Central memory CD4-positive, alpha-beta T cell (primary cell): ENCODE data around the gene SOBP.
A peak's percentile ranks its signal among the peaks of the same experiment; 100 is the strongest.

Experiments used
- DNase-seq: peaks from one replicate; pipeline ENCODE4 v3.0.0; 2022

The SOBP gene

DNA sequence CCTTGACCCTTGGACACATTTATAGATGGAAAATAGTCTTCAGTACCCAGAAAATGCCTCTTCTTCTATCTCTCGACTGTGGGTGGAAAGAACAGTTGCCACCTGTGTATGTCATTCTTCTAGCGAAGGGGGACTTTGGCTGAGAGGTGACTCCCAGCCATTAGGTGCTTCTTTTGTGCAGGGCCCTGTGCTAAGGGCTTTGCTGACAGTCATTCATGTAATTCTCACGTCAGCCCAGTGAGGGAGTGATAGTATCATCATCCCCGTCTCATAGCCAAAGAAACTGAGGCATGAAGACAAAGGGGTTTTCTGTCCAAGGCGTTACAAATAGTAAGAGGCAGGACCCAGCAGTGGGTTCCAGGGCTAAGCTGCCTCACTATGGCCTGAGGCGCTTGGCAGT lies 173.4 kb downstream of the SOBP start:
- no peak for DNase-seq

DNA sequence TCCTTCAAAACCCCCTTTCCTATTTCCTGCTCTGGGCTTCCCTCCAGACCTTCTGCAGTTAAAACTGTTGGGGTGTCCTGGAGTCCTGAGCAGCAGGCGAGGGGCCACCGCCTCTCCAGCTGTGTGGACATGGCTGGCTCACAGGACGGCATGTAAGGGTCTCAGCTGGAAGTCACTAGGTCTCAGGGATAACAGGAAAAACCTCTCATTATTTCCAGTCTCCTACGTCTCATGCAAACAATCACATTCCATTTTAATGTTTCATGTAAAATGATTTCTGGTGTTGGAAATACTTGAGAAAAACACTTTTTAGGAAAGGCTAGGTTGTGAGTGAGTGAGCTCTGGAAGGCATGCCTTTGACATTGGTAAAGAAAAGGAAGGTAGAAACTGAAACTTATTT lies 175.5 kb downstream of the SOBP start:
- no peak for DNase-seq

DNA sequence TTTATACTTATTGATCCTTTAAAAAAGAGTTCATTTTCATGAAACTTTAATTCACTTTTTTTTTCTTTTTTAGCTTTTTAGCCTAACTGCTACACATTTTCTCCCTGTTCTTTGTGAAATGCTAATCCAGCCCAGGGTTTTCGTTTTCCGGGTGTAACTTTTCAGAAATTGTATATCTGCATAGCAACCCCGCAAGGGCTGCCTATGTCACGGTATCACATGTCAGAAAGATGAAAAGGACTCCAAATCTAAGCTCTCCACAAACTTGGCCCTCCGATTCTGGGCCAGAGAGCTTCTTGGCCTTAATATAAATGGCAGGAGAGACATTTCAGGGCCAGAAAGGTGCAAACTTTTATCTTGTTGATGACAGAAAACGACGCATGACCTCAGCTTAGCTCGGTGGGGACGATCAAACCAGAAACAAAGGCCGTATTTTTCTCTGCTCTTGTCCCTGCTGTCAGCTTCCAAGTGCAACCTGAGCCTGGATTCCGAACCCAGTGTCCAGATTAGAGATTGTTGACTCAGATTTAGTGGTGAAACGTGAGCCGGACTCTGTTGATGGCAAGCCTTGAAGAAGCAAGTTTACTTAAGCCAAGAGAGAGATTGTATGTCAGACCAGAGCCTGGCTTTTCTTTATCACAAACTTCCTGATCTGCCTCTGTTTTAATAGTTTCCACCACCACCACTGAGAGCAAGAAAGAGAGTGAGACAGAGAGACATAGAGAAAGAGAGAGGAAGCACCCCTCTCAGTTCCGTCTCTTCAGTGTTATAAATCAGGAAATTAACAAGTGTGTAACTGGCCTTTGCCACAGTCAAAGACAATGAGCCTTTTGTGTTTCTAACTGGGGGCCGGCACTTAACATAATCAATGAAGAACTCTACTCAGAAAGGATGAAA lies 176.4 kb downstream of the SOBP start:
- DNase-seq: no peak

DNA sequence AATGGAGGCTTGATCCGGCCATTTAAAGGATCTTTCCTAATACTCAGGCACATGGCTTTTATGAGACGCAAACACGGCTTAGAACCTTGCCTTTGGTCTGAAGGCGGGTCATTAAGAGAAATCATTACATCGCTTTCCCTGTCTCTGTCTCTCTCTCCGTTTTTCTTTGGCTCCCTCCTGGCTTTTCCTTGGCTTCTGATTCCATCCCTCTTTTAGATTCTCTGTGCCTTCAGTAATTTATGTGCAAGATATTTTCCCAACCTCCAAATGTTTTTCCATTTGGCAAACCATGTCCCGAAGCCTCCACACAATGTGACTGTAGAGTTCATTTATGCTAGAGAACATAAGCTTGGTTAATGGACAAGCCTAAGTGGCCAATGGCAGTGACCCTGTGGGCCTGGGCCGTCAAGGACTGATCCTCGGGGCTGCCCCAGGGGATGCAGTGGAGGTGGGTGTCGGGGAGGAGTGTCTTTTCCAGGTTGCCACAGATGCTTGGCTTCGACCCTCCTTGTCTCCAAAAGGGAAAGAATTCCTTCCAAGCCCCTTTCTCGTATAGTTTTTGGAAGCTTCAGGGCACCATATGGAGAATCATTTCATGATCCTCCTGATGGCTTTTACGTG lies 177.2 kb downstream of the SOBP start:
- no peak for DNase-seq

DNA sequence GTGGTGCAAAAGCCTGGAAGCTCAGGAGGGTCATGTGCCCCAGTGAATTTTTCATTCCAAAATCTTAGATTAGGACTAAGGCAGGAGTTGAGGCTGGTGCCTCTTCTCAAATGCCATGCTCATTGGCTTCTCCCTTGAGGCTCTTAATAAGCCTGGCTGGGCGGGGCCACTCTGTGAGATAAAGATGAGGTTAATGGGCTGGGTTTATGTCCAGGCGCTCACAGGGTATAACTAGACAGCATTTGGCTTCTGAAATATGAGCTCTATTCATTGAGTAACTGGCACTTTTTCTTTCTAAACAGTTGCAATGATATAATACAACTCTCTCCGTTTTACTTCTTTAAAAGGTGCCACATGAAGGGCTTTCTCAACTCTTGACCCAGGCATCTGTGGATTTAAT lies 177.9 kb downstream of the SOBP start:
- DNase-seq: no peak

DNA sequence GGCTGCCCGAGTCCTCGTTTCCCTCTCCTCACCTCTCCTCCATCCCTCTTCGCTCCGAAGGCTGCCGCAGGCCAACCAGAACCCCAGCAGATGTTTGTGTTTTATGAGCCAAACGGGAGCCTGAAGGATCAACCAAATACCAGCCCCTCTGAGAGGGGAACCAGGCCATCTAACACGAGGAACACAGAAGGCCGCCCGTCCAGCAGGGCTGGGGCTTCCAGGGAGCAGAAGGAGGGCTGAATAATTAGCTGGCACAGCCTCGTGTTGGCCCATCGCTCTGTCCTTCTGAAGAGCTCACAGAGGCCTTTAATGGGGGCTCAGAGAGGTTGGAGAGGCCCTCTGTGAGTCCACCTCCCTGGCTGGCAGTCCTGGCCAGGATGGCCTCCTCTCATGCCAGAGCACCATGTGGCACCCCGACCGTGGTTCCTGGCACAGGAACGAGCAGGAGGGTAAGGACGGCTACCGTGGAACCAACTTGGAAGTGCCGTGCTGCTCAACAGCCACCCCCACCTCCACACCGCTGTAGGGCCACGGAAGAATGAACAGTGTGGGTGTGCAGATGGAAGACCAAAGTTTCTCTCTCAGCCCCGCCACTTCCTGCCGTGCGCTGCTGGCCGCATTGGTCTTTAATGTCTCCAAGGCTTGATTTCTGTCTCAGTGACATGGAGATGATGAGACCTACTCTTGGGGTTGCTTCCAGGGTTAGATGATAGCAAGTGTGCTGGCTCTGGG lies 179.0 kb downstream of the SOBP start:
- DNase-seq: peak; percentile 5

DNA sequence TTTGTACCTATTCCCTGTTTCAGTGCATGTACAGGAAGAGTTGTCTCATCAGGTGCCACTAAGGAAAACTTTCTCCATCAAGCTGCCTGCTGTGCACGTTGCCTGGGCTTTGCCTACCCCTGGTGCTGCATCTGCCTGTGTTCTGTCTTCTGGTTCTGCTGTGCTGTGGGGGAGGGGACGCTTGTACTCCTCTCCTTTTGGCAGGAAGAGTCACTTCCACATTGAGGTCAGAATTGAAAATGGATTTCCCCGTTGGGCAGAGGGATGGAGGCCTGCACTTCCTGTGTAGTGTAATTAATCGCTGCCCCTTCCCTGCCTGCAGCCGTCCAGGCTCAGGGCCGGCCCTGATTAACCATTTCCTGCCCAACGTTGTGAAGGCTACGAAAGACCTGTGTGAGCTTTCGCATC lies 180.9 kb downstream of the SOBP start:
- no peak for DNase-seq

DNA sequence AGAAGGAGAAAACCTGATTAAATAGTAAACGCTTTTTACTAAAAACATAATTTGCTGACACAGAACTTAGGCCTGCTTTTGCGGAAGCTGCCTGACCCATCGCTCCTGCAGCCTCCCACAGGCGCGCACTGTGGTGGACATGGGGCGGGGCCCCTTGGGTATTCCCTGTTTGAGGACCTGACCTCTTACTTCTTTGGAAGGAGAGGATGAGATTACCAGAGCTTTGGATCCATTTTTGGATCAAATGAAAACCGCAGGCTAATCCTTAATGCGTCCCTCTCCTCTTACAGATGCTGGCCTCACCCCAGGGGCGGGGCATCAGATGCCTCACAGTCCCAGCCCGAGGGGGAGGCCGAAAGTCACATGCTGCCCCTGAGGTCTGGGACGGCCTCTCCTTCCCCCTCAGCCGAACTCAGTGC lies 183.2 kb downstream of the SOBP start:
- DNase-seq: no peak

DNA sequence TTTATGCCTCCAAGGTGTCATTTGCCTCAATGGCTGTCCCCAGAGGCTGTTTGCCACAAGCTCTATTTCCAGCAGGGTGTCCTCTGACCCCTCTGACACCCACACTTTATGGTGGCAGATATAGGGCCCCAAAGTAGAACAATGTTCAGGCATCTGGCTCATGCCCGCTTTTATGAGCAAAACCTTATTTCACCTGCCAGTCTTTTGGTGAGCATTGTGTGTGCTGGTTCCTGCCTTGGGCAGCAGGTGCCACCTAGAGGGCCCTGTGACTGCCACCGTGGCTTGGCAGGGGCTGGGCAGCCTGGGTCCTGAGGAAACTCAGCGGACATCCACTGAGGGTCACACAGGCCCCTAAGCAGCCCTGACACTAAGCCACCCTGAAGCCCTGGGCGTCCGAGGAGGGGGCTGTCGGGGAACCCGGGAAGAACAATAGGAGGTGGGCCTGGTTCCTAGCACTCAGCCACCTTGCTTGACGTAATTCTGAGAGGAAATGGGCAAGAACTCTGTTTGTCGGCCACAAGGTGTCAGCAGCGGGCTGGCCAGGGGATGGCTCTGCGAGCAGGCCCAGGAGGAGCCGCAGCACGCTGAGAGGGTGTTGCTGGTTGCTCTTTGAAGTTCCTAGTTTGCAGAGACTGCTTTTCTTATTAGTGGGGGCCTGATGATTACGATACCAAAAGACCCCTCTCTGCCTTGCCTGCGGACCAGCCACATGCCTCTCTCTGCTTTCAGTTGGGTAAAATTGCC lies 185.2 kb downstream of the SOBP start:
- peak; percentile 80 for DNase-seq

DNA sequence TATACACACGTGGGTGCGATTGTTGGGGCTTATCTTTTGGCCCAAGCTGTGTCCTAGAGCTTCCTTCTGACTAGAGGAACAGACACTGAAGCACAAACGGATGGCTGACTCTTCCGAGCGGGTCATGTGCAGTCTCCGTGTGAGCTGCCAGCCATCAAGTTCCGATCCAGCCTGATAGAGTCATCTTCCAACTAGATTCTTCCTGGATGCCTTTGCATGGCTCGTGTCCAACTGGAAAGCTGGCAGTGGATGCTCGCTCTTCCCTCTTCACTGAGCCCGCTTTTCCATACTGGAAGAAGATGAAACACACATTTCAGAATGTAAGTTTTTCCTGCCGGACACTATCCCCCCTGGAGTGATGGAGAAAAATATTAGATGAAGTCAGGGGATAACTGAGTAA lies 186.1 kb downstream of the SOBP start:
- DNase-seq: no peak

DNA sequence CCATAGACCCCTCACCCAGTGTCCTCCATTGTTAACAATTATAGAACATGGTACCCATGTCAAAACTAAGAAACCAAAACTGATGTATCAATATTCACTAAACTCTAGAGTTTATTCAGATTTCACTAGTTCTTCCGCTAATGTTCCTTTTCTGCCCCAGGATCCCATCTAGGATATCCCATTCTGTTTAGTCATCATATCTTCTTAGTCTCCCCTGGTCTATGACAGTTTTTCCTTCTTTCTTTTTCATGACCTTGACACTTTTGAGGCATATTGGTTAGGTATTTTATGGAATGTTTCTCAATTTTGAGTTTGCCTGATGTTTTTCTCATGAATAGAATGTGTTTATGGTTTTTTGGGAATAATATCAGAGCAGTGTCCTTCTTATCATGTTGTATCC lies 187.5 kb downstream of the SOBP start:
- DNase-seq: no peak

DNA sequence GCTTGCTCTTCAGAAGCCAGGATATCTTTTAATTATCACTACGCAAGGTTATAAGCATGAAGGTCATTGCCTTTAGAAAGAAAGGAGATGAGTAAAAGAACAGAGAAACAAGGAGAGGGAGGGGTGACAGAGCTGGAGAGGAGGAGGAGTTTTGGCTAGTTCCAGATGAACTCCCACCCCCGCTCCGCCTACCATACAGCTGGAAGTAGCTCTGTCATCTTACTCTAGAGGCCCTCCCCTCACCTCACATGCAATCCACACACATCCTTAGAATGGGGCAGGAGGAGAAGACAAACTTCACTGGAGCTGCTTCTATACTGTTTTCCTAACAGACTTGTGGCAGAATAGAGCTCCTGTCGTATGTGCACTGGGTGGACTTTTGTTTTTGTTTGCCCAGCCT lies 189.5 kb downstream of the SOBP start:
- no peak for DNase-seq

DNA sequence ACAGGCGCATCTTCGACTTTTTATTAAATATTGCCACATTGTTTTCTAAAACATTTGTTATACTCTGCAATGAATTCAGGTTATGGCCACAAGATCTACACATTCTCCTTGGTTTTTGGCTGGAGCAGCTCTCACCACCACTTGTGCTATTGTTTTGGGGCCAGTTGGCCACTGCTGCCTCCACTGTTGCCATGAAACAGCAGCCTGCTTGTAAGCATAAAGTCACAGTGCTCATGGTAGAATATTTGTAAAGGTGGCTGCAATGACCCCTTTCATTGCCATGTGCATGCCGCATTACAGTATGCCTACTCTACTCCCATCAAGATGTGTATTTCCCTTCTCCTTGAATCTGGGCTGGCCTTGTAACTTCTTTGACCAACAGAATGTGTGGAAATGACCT lies 192.8 kb downstream of the SOBP start:
- DNase-seq: no peak

DNA sequence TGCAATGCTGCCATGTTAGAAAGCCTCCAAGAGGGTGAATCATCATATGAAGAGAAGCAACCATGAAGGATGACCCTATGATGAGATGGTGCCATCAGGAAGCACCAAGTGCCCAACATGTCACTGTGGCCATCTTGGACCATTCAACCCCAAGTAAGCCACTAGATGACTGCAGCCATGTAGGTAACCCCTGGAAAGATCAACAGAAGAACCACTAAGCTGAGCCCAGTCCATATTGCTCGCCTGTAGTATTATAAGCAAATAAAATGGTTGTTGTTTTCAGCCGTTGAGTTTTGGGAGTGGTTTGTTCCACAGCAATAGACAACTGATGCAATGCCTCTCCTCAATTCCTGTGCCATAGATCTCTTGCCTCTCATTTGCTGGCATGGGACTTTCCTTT lies 193.3 kb downstream of the SOBP start:
- DNase-seq: no peak

DNA sequence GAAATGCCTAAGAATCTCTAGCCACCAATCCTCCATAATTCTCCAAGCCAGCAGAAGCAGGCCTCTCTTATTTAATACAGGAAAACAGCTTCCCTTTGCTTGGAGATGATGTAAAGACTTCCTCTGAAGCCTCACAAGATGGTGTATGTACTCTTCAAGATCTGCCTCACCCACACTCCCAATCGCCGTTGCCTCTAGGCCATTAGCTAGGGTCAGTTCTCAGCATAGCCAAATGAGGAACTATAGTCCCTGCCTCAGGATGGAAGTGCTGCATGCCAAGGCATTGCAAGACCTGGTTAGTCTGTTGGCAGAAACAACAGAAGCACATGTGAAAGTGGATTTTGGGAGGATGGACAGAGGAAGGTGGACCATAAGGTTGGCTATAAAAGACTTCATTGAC lies 195.1 kb downstream of the SOBP start:
- no peak for DNase-seq

DNA sequence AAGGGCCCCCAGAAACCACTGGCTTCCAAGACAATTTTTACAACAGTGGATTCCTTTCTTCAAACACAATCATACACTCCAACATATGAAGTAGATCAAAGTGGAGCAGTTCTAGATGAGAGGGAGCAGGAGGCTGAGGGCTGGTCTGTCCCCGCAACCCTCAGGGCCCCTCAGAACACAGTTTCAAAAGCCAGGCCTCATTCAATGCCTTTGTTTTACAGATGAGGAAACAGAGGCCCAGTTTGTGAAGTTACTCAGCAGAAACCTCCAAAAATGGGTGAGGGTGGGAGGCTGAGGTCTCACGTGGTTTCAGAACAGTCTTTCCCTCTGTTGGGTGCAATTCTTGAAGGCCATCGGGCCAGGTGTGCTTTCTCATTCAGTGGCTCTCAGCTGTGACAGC lies 199.3 kb downstream of the SOBP start:
- DNase-seq: no peak

DNA sequence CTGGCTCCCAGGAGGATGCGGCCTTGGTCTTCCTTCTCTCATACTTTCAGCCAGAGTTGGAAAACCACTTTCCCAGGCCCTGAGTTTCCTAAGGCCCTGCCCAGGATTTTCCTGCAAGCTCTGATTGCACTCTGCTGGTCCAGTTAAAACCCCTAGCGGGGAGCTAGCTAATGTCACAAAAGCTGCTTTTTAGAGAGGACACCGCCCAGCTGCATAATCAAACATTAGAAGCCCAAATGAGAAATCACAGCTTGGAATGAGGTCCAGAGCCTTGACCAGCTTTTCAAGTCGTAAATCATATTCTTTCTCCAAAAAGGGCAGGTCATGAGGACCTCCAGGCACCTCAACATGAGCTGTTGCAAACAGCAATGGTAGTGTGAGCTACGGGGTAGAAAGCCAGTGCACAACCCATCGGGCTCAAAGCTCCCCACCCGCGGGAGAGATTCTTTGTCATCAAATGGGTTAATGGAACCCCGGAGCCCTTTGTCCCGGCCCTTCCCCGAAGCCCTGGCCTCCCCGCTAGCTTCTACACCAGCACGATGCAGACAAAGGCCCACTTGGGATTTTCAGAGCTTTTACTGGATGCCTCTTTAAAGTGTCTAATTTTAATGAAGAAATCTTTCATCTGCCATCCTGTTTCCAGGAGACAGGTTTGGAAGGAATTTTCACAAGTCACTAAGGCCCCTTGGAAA lies 200.2 kb downstream of the SOBP start:
- no peak for DNase-seq

DNA sequence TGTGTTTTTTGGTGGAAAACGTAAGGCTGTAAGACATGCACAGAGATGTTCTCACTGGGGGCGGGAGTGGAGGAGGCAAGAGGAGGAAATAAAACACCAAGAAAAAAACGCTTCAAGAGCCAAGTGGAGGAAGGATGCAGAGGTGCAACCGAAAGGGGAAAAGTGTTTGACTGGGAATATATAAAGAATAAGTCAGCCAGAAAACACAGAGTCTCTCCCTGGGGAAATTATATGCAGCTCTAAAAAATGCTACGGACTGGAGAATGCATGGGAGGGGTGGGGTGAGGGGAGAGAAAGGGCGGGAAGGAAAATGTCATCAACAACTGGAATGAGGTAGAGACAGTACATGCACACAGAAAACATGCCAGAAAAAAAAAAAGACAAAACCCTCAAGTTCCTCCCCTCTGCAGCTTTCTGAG lies 200.7 kb downstream of the SOBP start:
- no peak for DNase-seq

DNA sequence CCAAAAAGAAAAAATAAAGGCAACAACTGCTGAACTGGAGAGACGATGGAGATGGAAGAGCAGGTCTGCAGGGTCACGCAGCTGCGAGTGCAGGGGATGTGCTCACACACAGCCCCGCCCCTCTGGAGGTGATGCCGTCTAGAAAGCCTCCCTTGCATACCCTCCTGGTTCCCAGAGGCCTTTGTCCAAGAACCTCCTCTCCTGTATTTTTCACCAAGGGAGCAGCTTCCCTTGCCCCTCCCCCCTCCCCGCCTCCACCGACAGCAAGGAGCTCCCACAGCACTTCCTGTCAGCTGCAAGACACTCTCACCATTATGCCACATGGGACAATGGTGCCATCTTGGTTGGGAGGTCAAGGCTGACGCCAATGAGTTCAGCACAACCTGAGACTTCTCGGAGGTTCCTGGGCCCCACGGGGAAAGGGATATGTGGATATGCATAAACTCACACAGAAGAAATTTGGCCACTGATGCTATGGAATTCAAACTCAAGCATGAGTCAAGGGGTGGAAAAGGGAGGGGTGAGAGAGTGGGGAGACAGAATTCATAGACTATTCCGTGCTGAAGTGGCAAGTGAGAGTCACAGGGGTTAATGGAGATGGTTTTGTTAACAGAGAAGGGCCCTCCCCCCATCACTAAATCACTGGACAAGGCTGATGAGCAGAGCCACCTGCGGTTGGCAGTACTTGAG lies 201.3 kb downstream of the SOBP start:
- no peak for DNase-seq

DNA sequence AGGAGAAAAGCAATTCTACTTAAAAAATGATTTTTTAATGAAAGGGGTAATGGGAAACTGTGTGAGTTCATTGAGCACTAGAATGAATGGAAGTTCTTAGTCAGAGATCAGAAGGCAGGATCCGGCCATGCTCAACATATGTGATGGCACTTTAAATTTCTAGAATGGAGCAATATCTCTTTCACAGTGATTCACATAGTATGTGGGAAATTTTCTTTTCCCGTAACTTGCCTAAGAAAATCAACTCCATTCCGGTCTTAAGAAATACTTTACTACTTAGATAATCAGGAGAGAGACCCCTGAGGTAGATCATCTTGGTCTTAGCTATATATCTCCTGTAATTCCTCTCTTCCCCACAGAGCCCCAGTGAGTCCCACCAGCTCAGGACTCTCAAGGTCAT lies 202.4 kb downstream of the SOBP start:
- no peak for DNase-seq

DNA sequence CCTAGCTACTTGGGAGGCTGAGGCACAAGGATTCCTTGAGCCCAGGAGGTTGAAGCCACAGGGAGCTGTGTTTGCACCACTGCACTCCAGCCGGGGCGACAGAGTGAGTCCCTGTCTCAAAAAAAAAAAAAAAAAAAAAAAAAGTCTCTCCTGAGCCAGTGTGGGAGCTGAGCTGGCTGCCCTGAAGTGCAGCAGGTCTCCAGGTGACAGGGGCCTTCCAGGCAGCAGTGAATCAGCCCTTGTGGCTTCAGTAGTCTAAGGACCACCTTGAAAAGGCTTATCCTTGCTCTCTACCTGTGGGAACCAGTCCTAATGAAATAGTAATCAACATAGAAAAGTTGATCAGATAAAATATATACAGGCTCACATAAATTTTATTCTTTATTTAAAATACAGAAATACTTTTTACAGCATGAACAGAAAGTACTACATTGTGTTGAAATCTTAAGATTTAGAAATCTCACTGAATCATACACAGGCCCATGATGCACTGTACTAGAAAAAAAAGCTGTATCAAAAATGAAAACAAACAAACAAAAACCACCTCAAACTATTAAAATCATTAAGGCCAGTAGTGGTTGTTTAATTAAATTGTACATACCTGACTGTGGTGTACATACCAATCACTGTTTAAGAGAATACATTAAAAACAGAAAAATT lies 205.3 kb downstream of the SOBP start:
- DNase-seq: no peak
